ENCODE measurements around the gene VPS26A. TPM values are rescaled to one million over a fixed set of nuclear protein-coding genes. Genes with fewer than 3 reads are reported as not detected.

Gene VPS26A
- total RNA-seq, result 50.3 and 53.3 TPM in 2 replicates

GRCh38 chr10:69123747-69124562 lies at the start of gene VPS26A:
Gene VPS26A, plus strand, starts transcription at chr10:69124178. Its CDS starts 100 bp downstream, at chr10:69124278.

GRCh38 chr10:69087590-69088470 lies 36.1 kb upstream of the VPS26A start, which contains the start of gene SRGN:
Gene SRGN, plus strand, starts transcription at chr10:69088103. Its CDS starts 55 bp downstream, at chr10:69088158.

GRCh38 chr10:69179743-69180524 lies 56.0 kb downstream of the VPS26A start, which contains the start of gene SUPV3L1:
Gene SUPV3L1, plus strand, starts transcription at chr10:69180234. Its CDS starts 58 bp downstream, at chr10:69180292.

GRCh38 chr10:69220041-69220451 lies 96.1 kb downstream of the VPS26A start, which contains the start of gene HKDC1:
Gene HKDC1, plus strand, starts transcription at chr10:69220332. Its CDS starts 104 bp downstream, at chr10:69220436.

Small RNA genes within 50 kb of the gene (small RNA-seq; reads per million reads assigned to genes)
- not detected for gene RF00017

Other genes with a start within 250 kb of the VPS26A start
- 57.4 and 57.6 TPM in 2 replicates for gene DDX50, start 222.9 kb upstream of the VPS26A start, total RNA-seq
- gene DDX21, start 168.0 kb upstream of the VPS26A start, total RNA-seq, result 55.7 and 63.2 TPM in 2 replicates
- 38.7 and 57.0 TPM in 2 replicates for gene KIFBP, start 135.4 kb upstream of the VPS26A start, total RNA-seq
- gene SRGN, start 36.1 kb upstream of the VPS26A start, total RNA-seq, result 183 and 191 TPM in 2 replicates
- gene SUPV3L1, start 56.1 kb downstream of the VPS26A start, total RNA-seq, result 28.7 and 33.2 TPM in 2 replicates
- 0.13 and 0.54 TPM in 2 replicates for gene HKDC1, start 96.2 kb downstream of the VPS26A start, total RNA-seq
- 108 and 111 TPM in 2 replicates for gene HK1, start 154.3 kb downstream of the VPS26A start, total RNA-seq